GM12875 (cell line): ENCODE results near the gene SGCD.

Experiments
- H3K4me3 ChIP-seq: one replicate; pipeline ENCODE4 v1.5.1; 2011; ENCODE audit warnings: low read depth, low read length, control low read depth
- TF ChIP-seq, protein P1 (sequence below): IDR thresholded peaks from 2 replicates; pipeline ENCODE4 v1.5.1; 2011; ENCODE audit warnings: low read depth, mild to moderate bottlenecking, control low read depth, inconsistent platforms, low read length, moderate library complexity, borderline replicate concordance; ENCODE audit not compliant: insufficient read depth

Gene SGCD

GRCh38 chr5:156469636-156470035 is 142.7 kb downstream of the SGCD start:
- TF ChIP-seq, protein P1, sequence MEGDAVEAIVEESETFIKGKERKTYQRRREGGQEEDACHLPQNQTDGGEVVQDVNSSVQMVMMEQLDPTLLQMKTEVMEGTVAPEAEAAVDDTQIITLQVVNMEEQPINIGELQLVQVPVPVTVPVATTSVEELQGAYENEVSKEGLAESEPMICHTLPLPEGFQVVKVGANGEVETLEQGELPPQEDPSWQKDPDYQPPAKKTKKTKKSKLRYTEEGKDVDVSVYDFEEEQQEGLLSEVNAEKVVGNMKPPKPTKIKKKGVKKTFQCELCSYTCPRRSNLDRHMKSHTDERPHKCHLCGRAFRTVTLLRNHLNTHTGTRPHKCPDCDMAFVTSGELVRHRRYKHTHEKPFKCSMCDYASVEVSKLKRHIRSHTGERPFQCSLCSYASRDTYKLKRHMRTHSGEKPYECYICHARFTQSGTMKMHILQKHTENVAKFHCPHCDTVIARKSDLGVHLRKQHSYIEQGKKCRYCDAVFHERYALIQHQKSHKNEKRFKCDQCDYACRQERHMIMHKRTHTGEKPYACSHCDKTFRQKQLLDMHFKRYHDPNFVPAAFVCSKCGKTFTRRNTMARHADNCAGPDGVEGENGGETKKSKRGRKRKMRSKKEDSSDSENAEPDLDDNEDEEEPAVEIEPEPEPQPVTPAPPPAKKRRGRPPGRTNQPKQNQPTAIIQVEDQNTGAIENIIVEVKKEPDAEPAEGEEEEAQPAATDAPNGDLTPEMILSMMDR, result no peak
- H3K4me3 ChIP-seq, result no peak overlapping the region

DNA sequence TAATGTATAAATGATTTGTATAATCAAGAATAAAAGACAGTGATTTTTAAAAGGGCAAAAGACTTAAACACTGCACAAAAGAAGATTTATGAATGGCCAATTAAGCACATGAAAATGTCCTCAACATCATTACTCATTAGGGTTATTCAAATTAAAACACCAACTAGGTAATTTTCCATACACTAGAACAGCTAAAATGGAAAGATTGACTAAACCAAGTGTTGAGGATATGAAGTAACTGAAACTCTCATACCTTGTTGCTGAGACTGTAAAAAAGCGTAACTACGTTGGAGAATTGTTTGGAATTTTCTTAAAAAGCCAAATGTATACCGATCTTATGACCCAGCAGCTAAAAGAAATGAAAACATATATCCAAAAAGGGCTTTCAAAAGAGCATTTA is 144.9 kb downstream of the SGCD start:
- TF ChIP-seq, protein P1, result no peak
- no peak overlapping the region for H3K4me3 ChIP-seq

DNA sequence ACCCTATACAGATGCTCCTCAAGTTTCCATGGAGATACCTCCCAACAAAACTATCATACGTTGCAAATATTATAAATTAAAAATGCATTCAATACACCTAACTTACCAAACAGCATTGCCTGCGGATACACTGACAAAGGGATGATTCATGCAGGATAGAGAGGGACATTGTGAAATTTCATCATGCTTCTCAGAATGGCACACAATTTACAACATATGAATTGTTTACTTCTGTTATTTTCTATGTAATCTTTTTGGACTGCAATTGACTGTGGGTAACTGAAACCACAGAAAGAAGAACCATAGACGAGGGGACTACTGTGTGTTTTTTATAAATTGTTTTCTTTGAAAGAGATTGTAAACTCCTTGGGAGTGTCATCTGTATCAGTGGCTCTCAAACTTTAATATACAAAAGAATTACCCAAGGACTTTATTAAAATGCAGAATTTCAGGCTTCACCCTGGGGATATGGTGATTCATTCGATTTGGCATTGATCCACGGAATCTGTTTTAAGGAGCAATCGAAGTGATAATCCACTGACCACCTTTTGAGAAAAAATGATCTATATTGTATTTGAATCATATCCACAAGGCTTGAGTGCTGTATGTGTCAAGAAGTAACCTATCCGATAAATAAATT is 146.4 kb downstream of the SGCD start:
- TF ChIP-seq, protein P1, result no peak

GRCh38 chr5:156474251-156474650 is 147.3 kb downstream of the SGCD start:
- TF ChIP-seq, protein P1, result no peak

More for the DNA sequence above, 146.4 kb downstream of the SGCD start:
- H3K4me3 ChIP-seq, result no peak overlapping the region

GRCh38 chr5:156475182-156476157 is 148.5 kb downstream of the SGCD start:
- TF ChIP-seq, protein P1, result no peak
- H3K4me3 ChIP-seq, result no peak overlapping the region

More at GRCh38 chr5:156474251-156474650, 147.3 kb downstream of the SGCD start:
- H3K4me3 ChIP-seq, result no peak overlapping the region

DNA sequence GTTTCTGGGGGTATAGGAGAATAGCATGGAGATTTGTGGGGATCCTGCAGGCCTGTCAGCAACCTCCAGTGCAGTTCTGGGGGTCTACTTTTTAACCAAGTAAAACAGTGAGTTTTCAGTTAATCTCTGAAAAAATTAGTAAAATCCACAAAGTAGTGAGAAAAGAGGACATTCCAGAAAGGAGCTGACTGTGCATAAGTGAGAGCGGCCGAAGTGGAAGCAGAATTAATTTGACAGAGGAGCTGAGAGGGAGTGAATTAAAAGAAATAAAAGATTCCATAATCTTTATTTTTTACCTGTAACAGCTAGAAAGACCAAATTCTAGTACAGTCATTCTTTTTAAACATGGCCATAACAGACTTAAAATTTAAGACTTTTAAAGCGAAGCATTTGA is 149.2 kb downstream of the SGCD start:
- no peak overlapping the region for H3K4me3 ChIP-seq
- TF ChIP-seq, protein P1, result no peak
